ENCODE data around the gene BET1L.
A peak's percentile ranks its signal among the peaks of the same experiment; 100 is the strongest.

BET1L gene

GRCh38 chr11:207208-207862 lies at the start of gene BET1L, which contains the start of gene RIC8A:
Gene BET1L (minus strand): TSS chr11:207399. CDS start chr11:207321, 78 bp downstream.
Gene RIC8A (plus strand): TSS chr11:207708. CDS start chr11:208855, 1,147 bp downstream.
- Histone ChIP-seq H3K27me3 (ENCODE audit: insufficient read depth, low read length, poor library complexity, severe bottlenecking) (no peaks in the 10 kb centered on the region), H3K4me1 (ENCODE audit: insufficient read depth, low read length, poor library complexity, severe bottlenecking) (peaks cover 53% of the 10 kb centered on the region), H3K9ac (ENCODE audit: low read depth, low read length, poor library complexity, severe bottlenecking) (peak within 1 kb of the TSS; percentile 99), H3K36me3 (ENCODE audit: insufficient read depth, low read length) (peaks cover 20% of the 10 kb centered on the region; the same call in 1 of the 2 replicates), H3F3A (ENCODE audit: low read depth) (peaks cover 5% of the 10 kb centered on the region), H4K20me1 (ENCODE audit: insufficient read depth, low read length, poor library complexity, severe bottlenecking) (peaks cover 36% of the 10 kb centered on the region), H3K4me3 (ENCODE audit: low read length, poor library complexity, severe bottlenecking) (peak within 1 kb of the TSS; percentile 98), H3K9me3 (ENCODE audit: insufficient read depth, low read depth, low read length) (no peaks in the 10 kb centered on the region), H2AFZ (ENCODE audit: low read length) (peak within 1 kb of the TSS; percentile 15; the same call in 1 of the 2 replicates), H3K79me2 (ENCODE audit: insufficient read depth, low read length) (peaks cover 69% of the 10 kb centered on the region), H3K9me2 (replicated peaks; ENCODE audit: low read depth, low read length) (no peaks in the 10 kb centered on the region), H3K4me2 (ENCODE audit: low read depth, low read length, poor library complexity, severe bottlenecking) (peak within 1 kb of the TSS; percentile 84)
- no peak for TF ChIP-seq EZH2phosphoT487 (IDR thresholded peaks at IDR 0.05; ENCODE audit: borderline replicate concordance)
- no peak for TF ChIP-seq CTCF (conservative IDR thresholded peaks at IDR 0.05; ENCODE audit: low read length)

GRCh38 chr11:255816-256215 lies 48.6 kb upstream of the BET1L start:
- TF ChIP-seq EZH2phosphoT487 (IDR thresholded peaks at IDR 0.05; ENCODE audit: borderline replicate concordance) (no peak), CTCF (conservative IDR thresholded peaks at IDR 0.05; ENCODE audit: low read length) (no peak)
- Histone ChIP-seq H3K9me3 (ENCODE audit: insufficient read depth, low read depth, low read length) (no peaks in the 10 kb centered on the region), H3K9ac (ENCODE audit: low read depth, low read length, poor library complexity, severe bottlenecking) (no peak overlapping the region), H3K9me2 (replicated peaks; ENCODE audit: low read depth, low read length) (no peaks in the 10 kb centered on the region), H3K36me3 (ENCODE audit: insufficient read depth, low read length) (peaks cover 24% of the 10 kb centered on the region; the same call in 1 of the 2 replicates), H3K79me2 (ENCODE audit: insufficient read depth, low read length) (no peaks in the 10 kb centered on the region), H3K4me2 (ENCODE audit: low read depth, low read length, poor library complexity, severe bottlenecking) (no peak overlapping the region), H3K4me1 (ENCODE audit: insufficient read depth, low read length, poor library complexity, severe bottlenecking) (peaks cover 3% of the 10 kb centered on the region), H4K20me1 (ENCODE audit: insufficient read depth, low read length, poor library complexity, severe bottlenecking) (no peaks in the 10 kb centered on the region), H3F3A (ENCODE audit: low read depth) (no peaks in the 10 kb centered on the region), H3K4me3 (ENCODE audit: low read length, poor library complexity, severe bottlenecking) (no peak overlapping the region), H3K27me3 (ENCODE audit: insufficient read depth, low read length, poor library complexity, severe bottlenecking) (no peaks in the 10 kb centered on the region), H2AFZ (ENCODE audit: low read length) (no peak overlapping the region)

GRCh38 chr11:255176-255575 lies 48.0 kb upstream of the BET1L start:
- Histone ChIP-seq H3K4me1 (ENCODE audit: insufficient read depth, low read length, poor library complexity, severe bottlenecking) (peaks cover 3% of the 10 kb centered on the region), H3K79me2 (ENCODE audit: insufficient read depth, low read length) (no peaks in the 10 kb centered on the region), H3K36me3 (ENCODE audit: insufficient read depth, low read length) (peaks cover 24% of the 10 kb centered on the region; the same call in 1 of the 2 replicates), H3K4me3 (ENCODE audit: low read length, poor library complexity, severe bottlenecking) (no peak overlapping the region), H2AFZ (ENCODE audit: low read length) (no peak overlapping the region), H3K9me2 (replicated peaks; ENCODE audit: low read depth, low read length) (no peaks in the 10 kb centered on the region), H3K27me3 (ENCODE audit: insufficient read depth, low read length, poor library complexity, severe bottlenecking) (no peaks in the 10 kb centered on the region), H3K4me2 (ENCODE audit: low read depth, low read length, poor library complexity, severe bottlenecking) (no peak overlapping the region), H3K9ac (ENCODE audit: low read depth, low read length, poor library complexity, severe bottlenecking) (no peak overlapping the region), H3K9me3 (ENCODE audit: insufficient read depth, low read depth, low read length) (no peaks in the 10 kb centered on the region), H3F3A (ENCODE audit: low read depth) (no peaks in the 10 kb centered on the region), H4K20me1 (ENCODE audit: insufficient read depth, low read length, poor library complexity, severe bottlenecking) (no peaks in the 10 kb centered on the region)
- TF ChIP-seq EZH2phosphoT487 (IDR thresholded peaks at IDR 0.05; ENCODE audit: borderline replicate concordance) (no peak), CTCF (conservative IDR thresholded peaks at IDR 0.05; ENCODE audit: low read length) (no peak)

Data from Loucy (cell line).